Ascending aorta (tissue), 2 donors: Measurements from ENCODE around the gene KCTD5. TPM values are rescaled to one million over a fixed set of nuclear protein-coding genes. Genes with fewer than 3 reads are reported as not detected.

Experiments
- DNase-seq, 2 donors: peaks; one replicate each; pipeline ENCODE4 v3.0.0-alpha.2; 2019; ENCODE audit warnings: low spot score in 2 of 2
- H3K27ac ChIP-seq, 2 donors: fragments of 200-600 bp; sonication (generic); one replicate each; pipeline ENCODE4 v1.5.1; 2016 to 2017; ENCODE audit warnings: mild to moderate bottlenecking in 1 of 2
- H3K27me3 ChIP-seq: fragments of 200-600 bp; sonication (generic); one replicate; pipeline ENCODE4 v1.5.1; 2017
- H3K36me3 ChIP-seq, 2 donors: fragments of 200-600 bp; sonication (generic); one replicate each; pipeline ENCODE4 v1.5.1; 2016
- H3K4me1 ChIP-seq, 2 donors: fragments of 200-600 bp; sonication (generic); one replicate each; pipeline ENCODE4 v1.5.1; 2016 to 2017; ENCODE audit warnings: mild to moderate bottlenecking in 1 of 2
- H3K4me3 ChIP-seq, 2 donors: fragments of 200-600 bp; sonication (generic); one replicate each; pipeline ENCODE4 v1.5.1; 2016 to 2017; ENCODE audit warnings: mild to moderate bottlenecking in 1 of 2
- H3K9me3 ChIP-seq, 2 donors: fragments of 200-600 bp; sonication (generic); one replicate each; pipeline ENCODE4 v1.5.1; 2016
- intact Hi-C: fragments of 100-400 bp; cut with DNase I; formaldehyde crosslinking; loops from one replicate; pipeline ENCODE4 v1.15.1; 2023
- total RNA-seq: library from RNA; depleted of rRNA; stranded (reverse); fragments of >200 nt; gene quantifications from one replicate; pipeline ENCODE4 v1.1.0, GENCODE V29; 2016
- TF ChIP-seq, protein P1 (sequence below), 3 experiments: fragments of 200-600 bp in 2 of 3; fragments of 450-650 bp in 1 of 3; sonication (generic) in 2 of 3; IDR thresholded peaks; one replicate each; pipeline ENCODE4 v1.5.1; 2016 to 2019; ENCODE audit warnings: antibody characterized with exemption in 3 of 3, mild to moderate bottlenecking in 1 of 3, moderate library complexity in 1 of 3

Gene KCTD5
- total RNA-seq, 1 donor from 2014 or later = 10.5 TPM

GRCh38 chr16:2712546-2712945 lies 30.2 kb downstream of the KCTD5 start:
- H3K36me3 ChIP-seq = peaks cover 13 to 15% of the 10 kb centered on the region in 2 donors
- TF ChIP-seq, protein P1, sequence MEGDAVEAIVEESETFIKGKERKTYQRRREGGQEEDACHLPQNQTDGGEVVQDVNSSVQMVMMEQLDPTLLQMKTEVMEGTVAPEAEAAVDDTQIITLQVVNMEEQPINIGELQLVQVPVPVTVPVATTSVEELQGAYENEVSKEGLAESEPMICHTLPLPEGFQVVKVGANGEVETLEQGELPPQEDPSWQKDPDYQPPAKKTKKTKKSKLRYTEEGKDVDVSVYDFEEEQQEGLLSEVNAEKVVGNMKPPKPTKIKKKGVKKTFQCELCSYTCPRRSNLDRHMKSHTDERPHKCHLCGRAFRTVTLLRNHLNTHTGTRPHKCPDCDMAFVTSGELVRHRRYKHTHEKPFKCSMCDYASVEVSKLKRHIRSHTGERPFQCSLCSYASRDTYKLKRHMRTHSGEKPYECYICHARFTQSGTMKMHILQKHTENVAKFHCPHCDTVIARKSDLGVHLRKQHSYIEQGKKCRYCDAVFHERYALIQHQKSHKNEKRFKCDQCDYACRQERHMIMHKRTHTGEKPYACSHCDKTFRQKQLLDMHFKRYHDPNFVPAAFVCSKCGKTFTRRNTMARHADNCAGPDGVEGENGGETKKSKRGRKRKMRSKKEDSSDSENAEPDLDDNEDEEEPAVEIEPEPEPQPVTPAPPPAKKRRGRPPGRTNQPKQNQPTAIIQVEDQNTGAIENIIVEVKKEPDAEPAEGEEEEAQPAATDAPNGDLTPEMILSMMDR (IDR thresholded peaks at IDR 0.05) = no peak
- H3K4me1 ChIP-seq = no peaks in the 10 kb centered on the region
- intact Hi-C loops = no loop called here
- no peak overlapping the region for H3K4me3 ChIP-seq
- H3K27ac ChIP-seq = no peak overlapping the region
- no peak for DNase-seq
- no peaks in the 10 kb centered on the region for H3K9me3 ChIP-seq
- H3K27me3 ChIP-seq = no peaks in the 10 kb centered on the region

DNA sequence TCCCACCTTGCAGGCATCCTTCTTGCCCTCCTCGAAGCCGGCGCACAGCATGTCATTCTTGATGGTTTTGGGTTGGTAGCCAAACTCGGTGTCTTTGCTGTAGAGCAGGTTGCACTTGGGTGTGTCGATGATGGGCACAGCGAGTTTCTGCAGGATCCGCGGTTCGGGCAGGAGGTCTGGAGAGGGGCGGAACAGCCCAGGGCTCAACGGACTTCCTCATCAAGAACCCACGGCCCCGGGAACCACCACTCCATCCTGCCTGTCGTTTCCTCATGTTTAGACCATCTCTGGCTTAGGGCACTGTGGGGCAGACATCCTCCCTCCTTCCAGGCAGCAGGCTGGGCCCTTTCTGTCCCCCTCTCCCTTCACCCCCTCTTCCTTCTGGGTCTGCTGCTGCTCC lies 31.2 kb downstream of the KCTD5 start:
- no peaks in the 10 kb centered on the region for H3K4me1 ChIP-seq
- TF ChIP-seq, protein P1 (IDR thresholded peaks at IDR 0.05) = no peak
- H3K27ac ChIP-seq = no peak overlapping the region
- DNase-seq = no peak
- H3K4me3 ChIP-seq = no peak overlapping the region
- H3K9me3 ChIP-seq = no peaks in the 10 kb centered on the region
- intact Hi-C loops = no loop called here
- H3K27me3 ChIP-seq = no peaks in the 10 kb centered on the region
- H3K36me3 ChIP-seq = peaks cover 3 to 6% of the 10 kb centered on the region in 2 donors

- H3K27me3 ChIP-seq = no peaks in the 10 kb centered on the region
- intact Hi-C loops = no loop called here
- no peak overlapping the region for H3K4me3 ChIP-seq
- H3K9me3 ChIP-seq = no peaks in the 10 kb centered on the region
- DNase-seq = no peak
- peaks cover 0 to 1% of the 10 kb centered on the region in 2 donors for H3K36me3 ChIP-seq
- H3K27ac ChIP-seq = no peak overlapping the region
- no peaks in the 10 kb centered on the region for H3K4me1 ChIP-seq
- TF ChIP-seq, protein P1 (IDR thresholded peaks at IDR 0.05) = no peak
Measured at GRCh38 chr16:2713985-2714774, 31.9 kb downstream of the KCTD5 start.

DNA sequence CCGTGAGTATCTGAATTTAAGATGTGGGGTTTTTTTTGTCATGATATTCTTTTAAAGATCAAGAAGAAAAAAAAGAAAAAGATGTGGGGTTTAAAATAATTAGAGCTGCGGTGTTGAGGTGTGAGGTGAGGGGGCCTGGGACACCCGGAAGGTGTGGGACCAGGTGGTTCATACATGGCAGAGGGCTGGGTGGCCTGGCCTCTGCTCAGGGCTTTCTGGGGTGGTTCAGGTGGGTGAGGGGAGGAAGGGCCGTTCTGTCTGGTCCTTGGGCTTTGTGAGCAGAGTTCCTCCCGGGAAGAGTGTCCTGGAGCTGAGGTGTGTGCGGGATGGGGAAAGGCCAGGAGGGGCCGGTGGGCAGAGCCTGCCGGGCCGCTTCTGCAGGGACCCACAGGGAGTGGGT lies 32.7 kb downstream of the KCTD5 start:
- Histone ChIP-seq H3K4me1 (no peaks in the 10 kb centered on the region), H3K9me3 (no peaks in the 10 kb centered on the region), H3K27ac (no peak overlapping the region), H3K27me3 (no peaks in the 10 kb centered on the region), H3K36me3 (no peaks in the 10 kb centered on the region), H3K4me3 (no peak overlapping the region)
- no peak for DNase-seq
- TF ChIP-seq, protein P1 (IDR thresholded peaks at IDR 0.05) = no peak
- intact Hi-C loops = no loop called here

GRCh38 chr16:2715519-2715918 lies 33.2 kb downstream of the KCTD5 start:
- H3K36me3 ChIP-seq = no peaks in the 10 kb centered on the region
- intact Hi-C loops = no loop called here
- peaks cover 0 to 4% of the 10 kb centered on the region in 2 donors for H3K4me1 ChIP-seq
- no peak overlapping the region for H3K4me3 ChIP-seq
- H3K9me3 ChIP-seq = no peaks in the 10 kb centered on the region
- TF ChIP-seq, protein P1 (IDR thresholded peaks at IDR 0.05) = no peak
- no peak overlapping the region for H3K27ac ChIP-seq
- DNase-seq = peak in 1 of 2 donors; percentile 70
- no peaks in the 10 kb centered on the region for H3K27me3 ChIP-seq
